Fibroblast of the aortic adventitia (primary cell): ENCODE results near the gene UTRN. TPM values are rescaled to one million over a fixed set of nuclear protein-coding genes. Genes with fewer than 3 reads are reported as not detected.

Experiments
- DNase-seq: peaks from one replicate; pipeline ENCODE4 v3.0.0-alpha.2; 2010; ENCODE audit warnings: low read depth
- H3K4me3 ChIP-seq: 2 replicates; pipeline ENCODE4 v1.5.1; 2011; ENCODE audit warnings: low read depth, mild to moderate bottlenecking, control low read depth, low read length, moderate library complexity
- total RNA-seq: library from RNA; depleted of rRNA; stranded (reverse); fragments of >200 nt; gene quantifications from 2 replicates; pipeline ENCODE4 v1.2.3, GENCODE V29; 2012; ENCODE audit warnings: low replicate concordance
- TF ChIP-seq, protein P1 (sequence below): IDR thresholded peaks from 2 replicates; pipeline ENCODE4 v1.5.1; 2011; ENCODE audit warnings: mild to moderate bottlenecking, low read length, control low read depth, inconsistent platforms; ENCODE audit not compliant: insufficient read depth

Gene UTRN
- total RNA-seq, 1 donor = 211 TPM

DNA sequence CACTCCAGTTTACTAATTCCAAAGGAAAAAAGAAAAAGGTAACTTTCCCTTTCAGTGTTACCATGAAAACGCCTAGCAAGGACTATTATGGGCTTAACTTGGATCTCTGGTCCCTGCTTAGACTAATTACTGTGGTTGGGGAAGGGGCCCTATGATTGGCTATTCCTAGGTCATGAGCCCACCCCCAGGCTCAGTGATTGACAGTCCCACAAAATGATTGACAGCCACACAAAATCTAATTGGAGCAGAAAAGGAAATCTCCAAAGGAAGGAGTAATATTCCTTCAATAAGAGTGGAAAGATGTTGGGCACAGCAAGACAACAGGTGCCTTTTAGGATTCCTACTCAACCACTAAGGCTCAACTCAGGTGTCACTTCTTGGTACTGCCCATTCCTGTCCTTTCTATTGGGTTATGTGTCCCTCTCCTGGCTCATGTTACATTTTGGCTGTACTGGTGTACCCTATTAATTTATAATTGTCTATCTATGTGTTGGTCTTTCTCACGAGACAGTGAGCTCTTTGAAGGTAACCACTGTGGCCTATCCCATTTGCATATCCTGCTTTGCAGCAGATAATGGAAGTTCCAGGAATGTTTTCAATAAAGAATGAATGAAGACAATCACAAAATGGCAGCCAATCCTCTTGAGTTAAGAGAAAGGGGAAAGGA, 5.5 kb upstream of the UTRN start:
- no peak overlapping the region for H3K4me3 ChIP-seq
- TF ChIP-seq, protein P1, sequence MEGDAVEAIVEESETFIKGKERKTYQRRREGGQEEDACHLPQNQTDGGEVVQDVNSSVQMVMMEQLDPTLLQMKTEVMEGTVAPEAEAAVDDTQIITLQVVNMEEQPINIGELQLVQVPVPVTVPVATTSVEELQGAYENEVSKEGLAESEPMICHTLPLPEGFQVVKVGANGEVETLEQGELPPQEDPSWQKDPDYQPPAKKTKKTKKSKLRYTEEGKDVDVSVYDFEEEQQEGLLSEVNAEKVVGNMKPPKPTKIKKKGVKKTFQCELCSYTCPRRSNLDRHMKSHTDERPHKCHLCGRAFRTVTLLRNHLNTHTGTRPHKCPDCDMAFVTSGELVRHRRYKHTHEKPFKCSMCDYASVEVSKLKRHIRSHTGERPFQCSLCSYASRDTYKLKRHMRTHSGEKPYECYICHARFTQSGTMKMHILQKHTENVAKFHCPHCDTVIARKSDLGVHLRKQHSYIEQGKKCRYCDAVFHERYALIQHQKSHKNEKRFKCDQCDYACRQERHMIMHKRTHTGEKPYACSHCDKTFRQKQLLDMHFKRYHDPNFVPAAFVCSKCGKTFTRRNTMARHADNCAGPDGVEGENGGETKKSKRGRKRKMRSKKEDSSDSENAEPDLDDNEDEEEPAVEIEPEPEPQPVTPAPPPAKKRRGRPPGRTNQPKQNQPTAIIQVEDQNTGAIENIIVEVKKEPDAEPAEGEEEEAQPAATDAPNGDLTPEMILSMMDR = no peak
- no peak for DNase-seq

DNA sequence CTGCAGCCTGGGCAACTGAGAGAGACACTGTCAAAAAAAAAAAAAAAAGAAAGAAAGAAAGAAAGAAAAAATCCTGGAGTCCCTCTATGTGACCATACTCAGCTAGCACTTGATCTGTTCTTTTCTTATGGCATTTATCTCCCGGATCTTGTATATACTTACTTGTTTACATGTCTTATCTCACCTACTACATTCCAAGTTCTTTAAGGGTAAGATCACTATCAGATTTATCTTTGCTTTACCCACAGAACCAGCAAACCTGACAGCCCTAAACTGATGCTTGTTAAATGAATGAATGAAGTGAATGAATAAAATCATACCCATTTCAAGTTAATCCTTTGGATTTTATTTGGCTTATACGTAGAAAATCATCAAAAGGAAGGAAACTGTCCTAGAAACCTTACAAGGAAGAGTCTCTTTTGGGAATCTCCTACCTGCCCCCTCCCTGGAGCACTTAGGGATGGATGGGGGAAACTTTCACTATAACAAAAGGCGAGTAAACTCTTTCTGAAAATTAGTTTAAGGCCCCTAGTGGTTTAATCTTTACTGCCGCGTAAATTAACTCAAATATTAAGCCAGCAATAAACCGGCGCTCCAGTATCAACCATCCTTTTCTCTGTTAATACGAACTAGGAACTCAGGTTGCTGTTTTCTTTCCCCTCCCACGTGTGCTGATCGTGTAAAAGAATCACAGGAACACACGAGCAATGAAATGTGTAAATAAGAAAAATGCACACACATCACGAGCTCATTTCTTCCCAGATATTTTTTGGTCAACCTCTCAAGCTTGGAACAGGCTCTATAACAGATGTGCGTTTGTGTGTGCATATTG, 1.3 kb upstream of the UTRN start:
- TF ChIP-seq, protein P1 = peak; percentile 48
- peak; percentile 63 for DNase-seq
- peak overlapping the region; percentile 87 for H3K4me3 ChIP-seq

DNA sequence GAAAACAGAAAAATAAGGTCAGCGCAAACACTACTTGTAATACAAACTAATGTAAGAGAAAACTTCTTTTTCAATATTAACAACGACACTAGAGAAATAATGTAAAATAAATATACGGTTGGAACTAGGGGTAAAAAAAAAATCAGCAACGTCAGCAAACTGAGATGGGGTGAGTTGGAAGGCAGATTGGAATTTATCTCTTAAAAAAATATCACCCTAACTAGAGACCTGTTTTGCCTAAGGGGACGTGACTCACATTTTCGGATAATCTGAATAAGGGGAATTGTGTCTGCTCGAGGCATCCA, 705 bp upstream of the UTRN start:
- no peak for DNase-seq
- TF ChIP-seq, protein P1 = no peak
- H3K4me3 ChIP-seq = peak overlapping the region; percentile 87

DNA sequence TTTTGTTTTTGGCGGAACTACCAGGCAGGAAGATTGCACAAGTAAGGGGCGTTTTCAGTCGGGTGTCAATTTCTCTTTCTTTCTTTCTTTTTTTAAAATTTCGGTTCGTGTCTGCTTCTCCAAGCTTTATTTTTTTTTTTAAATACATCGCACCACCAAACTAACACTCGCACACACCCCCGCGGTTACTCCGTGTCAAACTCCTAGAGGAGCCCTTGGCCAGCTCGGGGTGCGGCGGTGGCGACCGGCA, 338 bp downstream of the UTRN start:
- H3K4me3 ChIP-seq = peak overlapping the region; percentile 87
- DNase-seq = no peak
- TF ChIP-seq, protein P1 = no peak

DNA sequence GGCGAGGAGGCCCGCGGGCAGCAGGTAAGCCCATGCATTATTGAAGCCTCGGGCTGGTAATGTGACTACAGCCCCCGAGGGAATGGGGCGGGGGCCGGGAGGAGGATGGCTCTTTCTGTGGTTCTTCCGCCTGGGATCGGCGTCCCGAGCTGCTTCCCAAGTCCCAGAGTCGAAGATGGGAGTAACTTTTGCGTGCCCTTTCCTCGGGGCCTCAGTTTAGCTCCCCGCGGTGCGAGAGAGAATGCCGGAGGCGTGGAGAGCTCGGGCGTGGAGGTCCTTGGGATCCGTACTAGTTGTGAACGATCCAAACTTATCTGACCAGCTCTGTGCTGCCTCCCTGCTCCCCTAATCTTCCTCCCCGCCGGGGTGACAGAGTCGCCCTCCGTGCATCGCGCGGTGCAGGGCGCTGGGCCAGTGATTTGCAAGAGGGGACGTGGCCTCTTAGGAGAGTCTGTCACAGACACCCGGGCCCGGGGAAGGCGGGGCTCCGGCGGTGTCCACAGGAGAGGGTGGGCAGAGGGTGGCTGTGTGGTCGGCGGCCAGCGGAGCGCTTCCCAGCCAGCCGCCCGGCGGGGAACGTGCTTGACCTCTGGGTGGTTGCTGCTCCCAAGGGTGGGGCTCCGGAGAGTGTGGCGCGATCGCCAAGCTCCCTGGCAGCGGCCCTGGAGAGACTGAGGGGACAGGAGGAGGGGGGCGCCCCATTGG, 815 bp downstream of the UTRN start:
- peak; percentile 54 for DNase-seq

DNA sequence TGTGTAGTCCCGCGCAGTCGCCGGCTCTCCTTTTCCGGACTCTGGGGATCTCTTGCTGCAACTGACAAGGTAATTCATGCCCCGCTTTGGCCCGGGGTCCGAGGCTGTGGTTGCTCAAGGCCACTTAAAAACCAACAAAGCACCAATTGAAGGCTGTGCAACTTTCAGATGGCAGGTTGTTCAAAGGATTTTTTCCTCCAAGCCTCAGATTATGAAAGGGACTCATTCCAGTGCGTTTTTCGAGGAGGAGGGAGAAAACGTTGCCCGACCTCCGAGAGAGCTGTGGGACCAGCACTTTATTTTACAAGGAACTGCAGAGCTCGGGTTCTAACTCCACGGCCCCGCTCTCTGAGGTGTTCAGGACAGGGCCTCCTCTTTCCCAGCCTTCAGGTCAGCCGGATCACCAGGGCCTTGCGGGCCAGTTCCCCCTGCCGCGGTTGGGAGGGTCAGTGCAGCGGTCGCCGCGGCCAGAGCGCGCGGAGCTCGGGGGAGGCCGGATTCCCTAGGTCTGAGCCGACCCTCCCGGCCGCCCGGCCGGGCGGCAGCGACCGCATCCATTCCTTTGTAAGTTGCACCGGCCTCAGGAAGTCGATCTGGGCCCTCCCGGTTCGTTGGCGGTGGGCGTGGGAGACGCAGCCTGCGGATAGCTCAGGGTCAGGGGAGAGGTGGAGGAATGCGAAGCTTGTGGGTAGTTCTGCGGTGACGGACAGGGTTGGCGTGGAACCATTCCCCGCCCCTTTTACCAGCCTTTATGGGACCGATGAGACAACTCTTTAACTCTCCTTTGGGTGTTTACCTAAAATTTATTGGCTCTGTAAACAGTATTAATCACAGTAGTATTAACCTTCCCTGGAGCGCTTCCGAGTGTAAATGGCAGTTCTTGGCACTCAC, 1.6 kb downstream of the UTRN start:
- DNase-seq = peak; percentile 86
- TF ChIP-seq, protein P1 = no peak
- peak overlapping the region; percentile 87 for H3K4me3 ChIP-seq

More for the DNA sequence above, 815 bp downstream of the UTRN start:
- peak overlapping the region; percentile 87 for H3K4me3 ChIP-seq
- TF ChIP-seq, protein P1 = no peak
